ENCODE measurements around the gene GRN. TPM values are rescaled to one million over a fixed set of nuclear protein-coding genes. Genes with fewer than 3 reads are reported as not detected.

GRN gene
- total and polyA plus RNA-seq, 2 of the 8 experiments (the other 6 are each of a cell fraction or from before 2014, with no cell fraction given), result 108 to 387 TPM

DNA sequence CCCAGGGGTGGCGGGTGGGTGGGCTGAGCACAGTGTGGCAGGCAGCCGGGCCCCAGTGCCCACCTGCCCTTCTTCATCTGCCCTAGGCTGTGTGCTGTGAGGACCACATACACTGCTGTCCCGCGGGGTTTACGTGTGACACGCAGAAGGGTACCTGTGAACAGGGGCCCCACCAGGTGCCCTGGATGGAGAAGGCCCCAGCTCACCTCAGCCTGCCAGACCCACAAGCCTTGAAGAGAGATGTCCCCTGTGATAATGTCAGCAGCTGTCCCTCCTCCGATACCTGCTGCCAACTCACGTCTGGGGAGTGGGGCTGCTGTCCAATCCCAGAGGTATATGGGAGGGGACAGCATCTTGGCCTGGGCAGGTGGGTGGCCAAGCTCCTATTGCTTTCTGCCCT is 6.4 kb downstream of the GRN start:
- Histone ChIP-seq H3K4ac (replicated peaks; ENCODE audit: insufficient read length, low read depth, low read length) (no peak overlapping the region), H3K4me3 (ENCODE audit: extremely low read depth in 1 of 4, insufficient read depth in 2 of 4, low read depth in 3 of 4, low read length in 4 of 4) (no peak overlapping the region), H3K27me3 (replicated peaks in 1 of 4; ENCODE audit: control insufficient read depth in 3 of 4, extremely low read depth in 1 of 4, insufficient read depth in 3 of 4, low read length in 3 of 4) (no peaks in the 10 kb centered on the region; a peak in 2 of 7 replicates), H3K18ac (ENCODE audit: extremely low read depth, low read length) (no peak overlapping the region), H4K8ac (ENCODE audit: extremely low read depth, insufficient read depth, low read length) (no peak overlapping the region; the same call in 1 of the 2 replicates), H3K9me3 (ENCODE audit: insufficient read depth in 2 of 2, low read depth in 1 of 2, low read length in 1 of 2) (no peaks in the 10 kb centered on the region), H4K5ac (ENCODE audit: insufficient read length, low read depth, low read length) (no peak overlapping the region), H3K4me2 (ENCODE audit: insufficient read depth in 1 of 2, low read depth in 2 of 2, low read length in 2 of 2) (no peak overlapping the region), H4K20me1 (replicated peaks in 1 of 2; ENCODE audit: control insufficient read depth in 1 of 2, insufficient read depth in 2 of 2, low read length in 2 of 2) (peaks cover 4 to 20% of the 10 kb centered on the region in 2 experiments), H3K56ac (replicated peaks; ENCODE audit: insufficient read length, low read depth, low read length) (no peak overlapping the region), H3K79me2 (ENCODE audit: control insufficient read depth in 1 of 2, insufficient read depth in 2 of 2, low read length in 2 of 2) (peaks cover 0 to 1% of the 10 kb centered on the region in 2 experiments; a peak in 1 of 4 replicates), H3K36me3 (ENCODE audit: control insufficient read depth in 2 of 4, insufficient read depth in 4 of 4, low read length in 3 of 4) (peaks cover 0 to 3% (median under 1%) of the 10 kb centered on the region in 4 experiments; a peak in 3 of 8 replicates), H2BK20ac (ENCODE audit: low read length) (no peak overlapping the region), H3K23me2 (ENCODE audit: low read depth, low read length) (peaks cover 8% of the 10 kb centered on the region; the same call in 1 of the 2 replicates), H2BK5ac (ENCODE audit: low read depth, low read length) (no peak overlapping the region), H2BK15ac (ENCODE audit: low read length) (no peak overlapping the region), H2AFZ (ENCODE audit: low read length) (no peak overlapping the region), H3K27ac (ENCODE audit: low read depth, low read length) (no peak overlapping the region), H2BK120ac (replicated peaks; ENCODE audit: low read depth, low read length) (no peak overlapping the region), H4K91ac (replicated peaks; ENCODE audit: insufficient read length, low read length) (no peak overlapping the region), H2BK12ac (ENCODE audit: low read depth, low read length) (no peak overlapping the region), H3K14ac (ENCODE audit: insufficient read length) (no peak overlapping the region), H3K23ac (ENCODE audit: insufficient read length) (no peak overlapping the region), H3K9ac (replicated peaks in 1 of 4; ENCODE audit: extremely low read depth in 1 of 4, low read depth in 3 of 4, low read length in 3 of 4) (no peak overlapping the region), H3K4me1 (replicated peaks in 1 of 4; ENCODE audit: control insufficient read depth in 3 of 4, insufficient read depth in 4 of 4, low read length in 3 of 4) (peaks cover 0 to 8% (median 4%) of the 10 kb centered on the region in 4 experiments; a peak in 4 of 7 replicates), H3K79me1 (ENCODE audit: low read depth, low read length) (no peaks in the 10 kb centered on the region), H2AK5ac (ENCODE audit: low read depth, low read length) (no peak overlapping the region)
- FAIRE-seq (no peak), DNase-seq (ENCODE audit: low read depth in 1 of 2, low spot score in 2 of 2) (no peak)
- ChIA-PET CTCF (ENCODE audit: partially characterized antibody) (interaction anchor here (0.7 to 5.7 kb wide), 29 partner anchors 10 to 343 kb away, joined by 3 to 62 read pairs (median 4); partner anchors contain the start of genes ASB16, FAM171A2 and TMUB2), POLR2A (ENCODE audit: partially characterized antibody) (interaction anchor here (0.7 to 2.8 kb wide), 9 partner anchors 10 to 165 kb away, joined by 3 to 8 read pairs (median 5); partner anchors contain the start of genes TMUB2 and UBTF)
- 93% methylated on average over 8 of the region's 8 CpGs; no CpG with 5 or more reads in 1 of the 2 experiments for whole genome bisulfite sequencing, 2 experiments (ENCODE audit: extremely low coverage in 1 of 2, insufficient coverage in 1 of 2, insufficient read length in 1 of 2, insufficient replicate concordance in 2 of 2, low coverage in 1 of 2, low lambda C conversion rate in 2 of 2, missing lambda C conversion rate in 1 of 2)
- TF ChIP-seq JUN (IDR thresholded peaks at IDR 0.05; ENCODE audit: low read depth, low read length) (no peak), GABPA (IDR thresholded peaks at IDR 0.05; ENCODE audit: borderline replicate concordance, insufficient read depth, low read length) (no peak), USF2 (IDR thresholded peaks at IDR 0.05; ENCODE audit: low read length) (no peak), KDM4A (IDR thresholded peaks at IDR 0.05; ENCODE audit: low read depth, low read length, severe bottlenecking) (no peak), CHD2 (IDR thresholded peaks at IDR 0.05; ENCODE audit: low read length) (no peak), CHD1 (IDR thresholded peaks at IDR 0.05; ENCODE audit: low read depth, low read length) (no peak)
